ENCODE data around the gene DCAF6.

DNA sequence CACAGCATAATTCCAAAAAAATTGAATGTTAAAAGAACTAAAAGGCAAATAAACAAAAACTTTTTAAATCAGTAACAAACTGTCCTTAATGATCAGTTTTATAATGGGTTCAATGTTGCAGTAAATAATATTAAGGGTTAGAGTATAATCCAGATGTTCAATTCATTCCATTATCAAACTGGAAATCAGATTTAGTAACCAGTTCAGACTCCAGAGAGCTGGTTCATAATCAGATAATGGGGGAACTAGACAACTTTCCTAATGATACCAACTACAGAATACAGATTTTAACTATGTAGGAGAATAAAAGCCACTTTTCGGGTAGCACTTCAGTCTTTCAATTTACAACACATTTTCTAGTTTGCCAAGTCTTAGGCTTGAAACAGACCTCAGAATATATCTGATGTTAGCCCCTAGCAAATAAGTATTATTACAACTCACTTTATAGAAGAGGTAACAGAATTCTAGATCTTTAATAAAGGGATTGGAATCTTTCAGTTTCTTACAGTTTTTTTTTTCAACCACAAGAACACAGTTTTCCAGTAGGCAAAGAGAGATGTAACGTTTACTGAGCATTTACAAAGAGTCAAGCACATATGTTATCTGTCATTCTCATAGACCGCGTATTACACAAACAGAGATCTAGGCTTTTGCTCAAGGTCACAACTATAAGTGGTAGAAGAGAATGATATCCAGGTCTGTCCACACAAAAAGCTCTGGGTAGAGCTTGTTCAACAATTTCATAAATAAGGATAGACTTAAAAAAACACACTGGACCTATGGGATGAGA lies 1.9 kb upstream of the DCAF6 start:
- TF ChIP-seq, protein P1, sequence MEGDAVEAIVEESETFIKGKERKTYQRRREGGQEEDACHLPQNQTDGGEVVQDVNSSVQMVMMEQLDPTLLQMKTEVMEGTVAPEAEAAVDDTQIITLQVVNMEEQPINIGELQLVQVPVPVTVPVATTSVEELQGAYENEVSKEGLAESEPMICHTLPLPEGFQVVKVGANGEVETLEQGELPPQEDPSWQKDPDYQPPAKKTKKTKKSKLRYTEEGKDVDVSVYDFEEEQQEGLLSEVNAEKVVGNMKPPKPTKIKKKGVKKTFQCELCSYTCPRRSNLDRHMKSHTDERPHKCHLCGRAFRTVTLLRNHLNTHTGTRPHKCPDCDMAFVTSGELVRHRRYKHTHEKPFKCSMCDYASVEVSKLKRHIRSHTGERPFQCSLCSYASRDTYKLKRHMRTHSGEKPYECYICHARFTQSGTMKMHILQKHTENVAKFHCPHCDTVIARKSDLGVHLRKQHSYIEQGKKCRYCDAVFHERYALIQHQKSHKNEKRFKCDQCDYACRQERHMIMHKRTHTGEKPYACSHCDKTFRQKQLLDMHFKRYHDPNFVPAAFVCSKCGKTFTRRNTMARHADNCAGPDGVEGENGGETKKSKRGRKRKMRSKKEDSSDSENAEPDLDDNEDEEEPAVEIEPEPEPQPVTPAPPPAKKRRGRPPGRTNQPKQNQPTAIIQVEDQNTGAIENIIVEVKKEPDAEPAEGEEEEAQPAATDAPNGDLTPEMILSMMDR (IDR thresholded peaks at IDR 0.05; ENCODE audit: insufficient read depth, low read length, poor library complexity, severe bottlenecking): no peak
- TF ChIP-seq EZH2phosphoT487 (conservative IDR thresholded peaks at IDR 0.05; ENCODE audit: low read length): no peak

Data from SU-DHL-6 (cell line).